PC-3 (cell line): ENCODE results near the gene INPP5F.

Source experiments
- EZH2 ChIP-seq: fragments of 300-600 bp; sonication (generic); IDR thresholded peaks from one replicate; pipeline ENCODE4 v1.6.1; 2017; ENCODE audit warnings: antibody characterized with exemption, mild to moderate bottlenecking, low read length; ENCODE audit not compliant: unreplicated experiment
- TF ChIP-seq, protein P1 (sequence below): fragments of 300-600 bp; sonication (generic); conservative IDR thresholded peaks from 2 replicates; pipeline ENCODE4 v1.5.1; 2017; ENCODE audit warnings: antibody characterized with exemption, low read depth, mild to moderate bottlenecking, low read length

DNA sequence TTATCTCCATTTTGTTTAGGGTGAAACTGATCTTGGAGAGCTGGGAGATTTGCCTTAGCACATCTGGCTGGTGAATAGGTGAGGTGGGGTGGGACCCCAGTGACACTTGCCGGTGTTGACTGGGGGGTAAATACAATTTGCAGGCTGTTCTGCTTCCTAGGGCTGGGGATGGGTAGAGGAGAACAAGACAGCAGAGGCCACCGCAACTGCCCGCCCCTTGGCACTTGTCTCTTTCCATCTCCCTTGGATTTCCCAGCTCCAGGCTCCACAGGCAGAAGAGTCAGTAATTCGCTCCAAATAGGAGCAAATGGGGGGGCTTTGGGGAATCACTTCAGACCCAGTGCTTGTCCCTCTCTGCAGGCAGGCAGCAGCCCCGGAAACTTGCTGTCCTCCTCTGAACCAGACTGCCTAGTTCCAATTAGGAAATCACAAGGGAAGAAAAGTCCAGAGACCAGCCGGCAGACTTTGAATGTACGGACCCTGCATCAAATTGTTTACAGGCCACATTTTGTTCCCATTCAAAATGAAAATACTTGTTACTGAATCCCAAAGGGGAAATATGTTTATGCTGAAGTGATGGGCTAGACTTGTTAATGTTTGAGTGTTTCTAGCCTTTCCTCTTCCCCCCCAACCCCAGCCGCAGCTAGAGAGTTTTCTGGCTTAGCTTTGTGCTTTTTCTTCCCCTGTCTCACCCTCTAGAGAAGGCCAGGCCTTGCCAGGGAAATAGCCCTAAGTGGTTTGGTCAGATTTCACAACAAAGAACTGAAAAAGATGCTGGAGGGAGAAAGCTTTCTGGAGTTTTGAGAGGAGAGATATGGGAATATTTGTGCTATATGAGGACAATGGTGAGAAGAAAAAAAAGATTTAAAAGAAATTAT, 10.0 kb upstream of the INPP5F start:
- TF ChIP-seq, protein P1, sequence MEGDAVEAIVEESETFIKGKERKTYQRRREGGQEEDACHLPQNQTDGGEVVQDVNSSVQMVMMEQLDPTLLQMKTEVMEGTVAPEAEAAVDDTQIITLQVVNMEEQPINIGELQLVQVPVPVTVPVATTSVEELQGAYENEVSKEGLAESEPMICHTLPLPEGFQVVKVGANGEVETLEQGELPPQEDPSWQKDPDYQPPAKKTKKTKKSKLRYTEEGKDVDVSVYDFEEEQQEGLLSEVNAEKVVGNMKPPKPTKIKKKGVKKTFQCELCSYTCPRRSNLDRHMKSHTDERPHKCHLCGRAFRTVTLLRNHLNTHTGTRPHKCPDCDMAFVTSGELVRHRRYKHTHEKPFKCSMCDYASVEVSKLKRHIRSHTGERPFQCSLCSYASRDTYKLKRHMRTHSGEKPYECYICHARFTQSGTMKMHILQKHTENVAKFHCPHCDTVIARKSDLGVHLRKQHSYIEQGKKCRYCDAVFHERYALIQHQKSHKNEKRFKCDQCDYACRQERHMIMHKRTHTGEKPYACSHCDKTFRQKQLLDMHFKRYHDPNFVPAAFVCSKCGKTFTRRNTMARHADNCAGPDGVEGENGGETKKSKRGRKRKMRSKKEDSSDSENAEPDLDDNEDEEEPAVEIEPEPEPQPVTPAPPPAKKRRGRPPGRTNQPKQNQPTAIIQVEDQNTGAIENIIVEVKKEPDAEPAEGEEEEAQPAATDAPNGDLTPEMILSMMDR = no peak
- TF ChIP-seq EZH2 = no peak
